TTC549 (cell line): Measurements from ENCODE around the gene TTC23.
A peak's percentile ranks its signal among the peaks of the same experiment; 100 is the strongest.
"Not testable (repeated sequence)": the region's sequence is repeated elsewhere in the genome, so short reads cannot be mapped to it uniquely, and the experiment has no call there.

Experiments
- FAIRE-seq: peaks from 2 replicates; lab custom pipeline; 2012; peaks lifted over from hg19 to GRCh38; lab: Jason Lieb, UNC

Gene TTC23

GRCh38 chr15:99250001-99250400 lies 620 bp upstream of the TTC23 start:
- FAIRE-seq, result no peak

- FAIRE-seq, result no peak
Measured at GRCh38 chr15:99248000-99248715, 1.2 kb downstream of the TTC23 start.

GRCh38 chr15:99247062-99247461 lies 2.3 kb downstream of the TTC23 start:
- FAIRE-seq, result no peak

- no peak for FAIRE-seq
Measured at GRCh38 chr15:99244306-99244705, 5.1 kb downstream of the TTC23 start.

- no peak for FAIRE-seq
Measured at GRCh38 chr15:99241752-99242151, 7.6 kb downstream of the TTC23 start.

- no peak for FAIRE-seq
Measured at GRCh38 chr15:99239545-99240198, 9.7 kb downstream of the TTC23 start.

- no peak for FAIRE-seq
Measured at GRCh38 chr15:99238849-99239248, 10.5 kb downstream of the TTC23 start.

- FAIRE-seq, result not testable (repeated sequence)
Measured at GRCh38 chr15:99234160-99234559, 15.2 kb downstream of the TTC23 start.

- no peak for FAIRE-seq
Measured at GRCh38 chr15:99232740-99233139, 16.6 kb downstream of the TTC23 start.

- no peak for FAIRE-seq
Measured at GRCh38 chr15:99230867-99231266, 18.5 kb downstream of the TTC23 start.

GRCh38 chr15:99228120-99228770 lies 21.1 kb downstream of the TTC23 start:
- no peak for FAIRE-seq

- no peak for FAIRE-seq
Measured at GRCh38 chr15:99226802-99227201, 22.6 kb downstream of the TTC23 start.

GRCh38 chr15:99224372-99225214 lies 24.8 kb downstream of the TTC23 start:
- FAIRE-seq, result no peak

- peak; percentile 92 for FAIRE-seq
Measured at GRCh38 chr15:99213187-99213811, 36.1 kb downstream of the TTC23 start.

- no peak for FAIRE-seq
Measured at GRCh38 chr15:99212406-99212805, 37.0 kb downstream of the TTC23 start.

- FAIRE-seq, result no peak
Measured at GRCh38 chr15:99211926-99212325, 37.5 kb downstream of the TTC23 start.

GRCh38 chr15:99210334-99210733 lies 39.0 kb downstream of the TTC23 start:
- FAIRE-seq, result no peak

- FAIRE-seq, result no peak
Measured at GRCh38 chr15:99209326-99209725, 40.1 kb downstream of the TTC23 start.

- FAIRE-seq, result no peak
Measured at GRCh38 chr15:99207672-99208071, 41.7 kb downstream of the TTC23 start.

- FAIRE-seq, result no peak
Measured at GRCh38 chr15:99202176-99202552, 47.2 kb downstream of the TTC23 start.

- no peak for FAIRE-seq
Measured at GRCh38 chr15:99201408-99202175, 47.8 kb downstream of the TTC23 start.
